Spleen (tissue), 7 donors: ENCODE data around the gene CEACAM1.

Source experiments
- CTCF ChIP-seq, 11 experiments: fragments of 200-600 bp in 7 of 11; fragments of 450-650 bp in 4 of 11; sonication (generic) in 4 of 11; IDR thresholded peaks in 8 of 11; conservative IDR thresholded peaks in 3 of 11; 1 replicate in 7 of 11; 2 replicates in 4 of 11; pipeline versions ENCODE4 v1.4.0 to v1.8.0; 2016 to 2021; ENCODE audit warnings: antibody characterized with exemption in 11 of 11, inconsistent platforms in 4 of 11, mild to moderate bottlenecking in 1 of 11
- POLR2A ChIP-seq, 3 donors: fragments of 450-650 bp; IDR thresholded peaks; one replicate each; pipeline ENCODE4 v1.5.1; 2017; ENCODE audit warnings: antibody characterized with exemption in 3 of 3, mild to moderate bottlenecking in 1 of 3
- donor health status: DM: no; HTN: no; CAD: no; lungs with moderate emphysema.
- donor health status: DM: no; HTN: no; CAD: no.
- donor health status: DM: no; HTN: no; CAD: no.

GRCh38 chr19:42561512-42561911, 33.2 kb upstream of the CEACAM1 start:
- no peak for TF ChIP-seq CTCF (IDR thresholded peaks at IDR 0.05 in 8 of 11, conservative IDR thresholded peaks at IDR 0.05 in 3 of 11)
- TF ChIP-seq POLR2A (IDR thresholded peaks at IDR 0.05), result no peak
